AML-193 (cell line): Measurements from ENCODE around the gene MKNK2.
A peak's percentile ranks its signal among the peaks of the same experiment; 100 is the strongest.

Experiments used
- DNase-seq, 2 experiments: peaks; one replicate each; lab custom pipeline; 2025; lab: John Stamatoyannopoulos, UW

The MKNK2 gene

GRCh38 chr19:2050991-2051772 is at the start of gene MKNK2:
Gene MKNK2 (minus strand): TSS chr19:2051244. CDS start chr19:2050851, 393 bp downstream.
- peak; percentile 63 to 74 for DNase-seq

- DNase-seq: no peak
These were observed 49.6 kb upstream of the MKNK2 start for GRCh38 chr19:2100719-2101061.

GRCh38 chr19:2099937-2100718 is 49.1 kb upstream of the MKNK2 start:
- no peak for DNase-seq

- no peak for DNase-seq
These were observed 48.0 kb upstream of the MKNK2 start for GRCh38 chr19:2099054-2099501.

- DNase-seq: no peak
These were observed 46.9 kb upstream of the MKNK2 start for GRCh38 chr19:2097886-2098327.

GRCh38 chr19:2097203-2097885 is 46.3 kb upstream of the MKNK2 start:
- no peak for DNase-seq

- peak; percentile 91 to 99 for DNase-seq
These were observed 45.6 kb upstream of the MKNK2 start, which contains the start of gene IZUMO4 for GRCh38 chr19:2096480-2097202. Gene IZUMO4 (plus strand): TSS chr19:2096915. CDS start chr19:2096946, 31 bp downstream.

GRCh38 chr19:2096034-2096479 is 45.0 kb upstream of the MKNK2 start, which contains the start of gene MOB3A:
Gene MOB3A (minus strand): TSS chr19:2096326. CDS start chr19:2078560, 17,766 bp downstream.
- DNase-seq: peak; percentile 77 to 81

GRCh38 chr19:2091926-2092525 is 41.0 kb upstream of the MKNK2 start:
- DNase-seq: peak in 1 of 2 experiments; percentile 7

- DNase-seq: no peak
These were observed 38.6 kb upstream of the MKNK2 start for GRCh38 chr19:2089727-2090053.

- DNase-seq: no peak
These were observed 38.1 kb upstream of the MKNK2 start for GRCh38 chr19:2089001-2089711.

GRCh38 chr19:2087621-2088100 is 36.6 kb upstream of the MKNK2 start:
- DNase-seq: peak; percentile 36 to 65

- DNase-seq: peak; percentile 14 to 18
These were observed 35.9 kb upstream of the MKNK2 start for GRCh38 chr19:2086695-2087620.

- peak; percentile 96 to 97 for DNase-seq
These were observed 34.1 kb upstream of the MKNK2 start for GRCh38 chr19:2084993-2085720.

- peak; percentile 27 to 52 for DNase-seq
These were observed 32.3 kb upstream of the MKNK2 start for GRCh38 chr19:2083174-2083854.

- peak; percentile 35 to 61 for DNase-seq
These were observed 31.1 kb upstream of the MKNK2 start for GRCh38 chr19:2081873-2082810.
